ENCODE results near the gene LHX4.
"Not testable (repeated sequence)": the region's sequence is repeated elsewhere in the genome, so short reads cannot be mapped to it uniquely, and the experiment has no call there.

Gene LHX4

GRCh38 chr1:180196436-180197003 is 33.5 kb upstream of the LHX4 start:
- no peak overlapping the region for H3K4me3 ChIP-seq (ENCODE audit: low read length)
- TF ChIP-seq CTCF (conservative IDR thresholded peaks at IDR 0.05; ENCODE audit: low read depth, low read length) = no peak
- no peak for DNase-seq (ENCODE audit: low read depth)

- H3K4me3 ChIP-seq (ENCODE audit: low read length) = no peak overlapping the region
- DNase-seq (ENCODE audit: low read depth) = no peak
- no peak for TF ChIP-seq CTCF (conservative IDR thresholded peaks at IDR 0.05; ENCODE audit: low read depth, low read length)
Measured at GRCh38 chr1:180197231-180197630, 32.8 kb upstream of the LHX4 start.

GRCh38 chr1:180198196-180198595 is 31.9 kb upstream of the LHX4 start:
- TF ChIP-seq CTCF (conservative IDR thresholded peaks at IDR 0.05; ENCODE audit: low read depth, low read length) = no peak
- no peak overlapping the region for H3K4me3 ChIP-seq (ENCODE audit: low read length)
- peak; percentile 45 for DNase-seq (ENCODE audit: low read depth)

GRCh38 chr1:180198611-180199010 is 31.5 kb upstream of the LHX4 start:
- no peak for DNase-seq (ENCODE audit: low read depth)
- no peak for TF ChIP-seq CTCF (conservative IDR thresholded peaks at IDR 0.05; ENCODE audit: low read depth, low read length)
- no peak overlapping the region for H3K4me3 ChIP-seq (ENCODE audit: low read length)

GRCh38 chr1:180199018-180199417 is 31.0 kb upstream of the LHX4 start:
- no peak for DNase-seq (ENCODE audit: low read depth)
- no peak for TF ChIP-seq CTCF (conservative IDR thresholded peaks at IDR 0.05; ENCODE audit: low read depth, low read length)
- no peak overlapping the region for H3K4me3 ChIP-seq (ENCODE audit: low read length)

- no peak for TF ChIP-seq CTCF (conservative IDR thresholded peaks at IDR 0.05; ENCODE audit: low read depth, low read length)
- H3K4me3 ChIP-seq (ENCODE audit: low read length) = no peak overlapping the region
- DNase-seq (ENCODE audit: low read depth) = no peak
Measured at GRCh38 chr1:180201451-180202200, 28.4 kb upstream of the LHX4 start.

- DNase-seq (ENCODE audit: low read depth) = not testable (repeated sequence)
Measured at GRCh38 chr1:180202588-180202987, 27.5 kb upstream of the LHX4 start.

More at GRCh38 chr1:180202588-180202987, 27.5 kb upstream of the LHX4 start:
- not testable (repeated sequence) for H3K4me3 ChIP-seq (ENCODE audit: low read length)

All from retinal pigment epithelial cell (primary cell).